Type B pancreatic cell (in vitro differentiated cells): Measurements from ENCODE around the gene ADPRM. TPM values are rescaled to one million over a fixed set of nuclear protein-coding genes. Genes with fewer than 3 reads are reported as not detected.
A peak's percentile ranks its signal among the peaks of the same experiment; 100 is the strongest.
"Not testable (repeated sequence)": the region's sequence is repeated elsewhere in the genome, so short reads cannot be mapped to it uniquely, and the experiment has no call there.

Experiments
- DNase-seq: peaks from one replicate; pipeline ENCODE4 v3.0.0; 2021; ENCODE audit warnings: mixed read lengths; ENCODE audit not compliant: unreplicated experiment; ENCODE audit errors: extremely low spot score
- H3K27ac Mint-ChIP-seq: 2 replicates; pipeline ENCODE4 v1.8.0; 2021; ENCODE audit warnings: mild to moderate bottlenecking, mixed read lengths
- H3K27me3 Mint-ChIP-seq: 2 replicates; pipeline ENCODE4 v1.8.0; 2021; ENCODE audit warnings: mixed read lengths
- H3K36me3 Mint-ChIP-seq: 2 replicates; pipeline ENCODE4 v1.8.0; 2021; ENCODE audit warnings: mixed read lengths
- H3K4me1 Mint-ChIP-seq: one replicate; pipeline ENCODE4 v1.8.0; 2021; ENCODE audit warnings: mixed read lengths; ENCODE audit not compliant: unreplicated experiment
- H3K4me3 Mint-ChIP-seq: 2 replicates; pipeline ENCODE4 v1.8.0; 2021; ENCODE audit warnings: mild to moderate bottlenecking, mixed read lengths
- H3K9me3 Mint-ChIP-seq: 2 replicates; pipeline ENCODE4 v1.8.0; 2021; ENCODE audit warnings: mixed read lengths
- total RNA-seq: library from RNA; stranded (reverse); gene quantifications from 2 replicates; pipeline ENCODE4 v1.2.1, GENCODE V29; 2021; ENCODE audit warnings: low replicate concordance
- TF ChIP-seq, protein P1 (sequence below): fragments of 200-600 bp; sonication (generic); conservative IDR thresholded peaks from 2 replicates; pipeline ENCODE4 v1.5.0; 2021; ENCODE audit warnings: antibody characterized with exemption, mild to moderate bottlenecking

The ADPRM gene
- total RNA-seq, 1 donor from 2014 or later = 9.7 TPM

DNA sequence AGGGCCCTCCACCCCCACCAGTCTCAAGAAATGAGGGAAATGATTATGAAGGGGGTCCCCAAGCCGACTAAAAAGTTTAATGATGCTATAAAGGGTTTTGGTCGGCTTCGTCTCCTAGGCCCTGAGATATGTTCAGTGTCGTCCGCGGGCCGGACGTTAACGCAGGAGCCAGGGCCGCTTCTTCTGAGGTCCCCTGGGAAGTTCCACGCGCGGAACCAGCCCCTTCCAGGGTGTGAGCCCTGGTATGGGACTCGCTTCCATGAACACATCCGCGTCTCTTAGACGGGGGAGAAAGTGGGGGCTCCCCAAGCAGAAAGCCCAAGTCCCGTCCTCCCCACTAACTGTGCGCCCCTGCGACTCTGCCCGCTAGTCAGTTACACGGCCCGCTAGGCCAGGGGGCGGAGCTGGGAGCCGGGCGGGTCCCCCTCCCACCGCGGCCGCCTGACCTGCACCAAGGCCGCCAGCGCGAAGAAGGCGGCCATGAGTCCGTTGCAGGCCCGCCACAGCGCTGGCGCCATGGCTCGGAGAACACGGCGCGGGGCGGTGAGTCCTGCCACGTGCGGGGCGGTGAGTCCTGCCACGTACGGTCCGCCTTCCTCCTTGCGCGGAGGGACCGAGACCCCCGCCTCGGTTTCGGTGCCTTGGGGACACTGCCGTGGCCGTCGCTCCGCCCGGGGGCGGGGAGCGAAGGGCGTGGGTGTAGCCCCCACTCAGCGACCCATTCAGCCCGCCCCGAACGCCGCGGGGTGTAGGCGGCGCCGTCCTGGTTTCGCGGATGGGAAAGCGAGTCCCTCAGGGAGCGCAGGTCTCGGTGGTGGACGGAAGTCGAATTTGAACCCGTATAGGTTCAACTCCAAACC is 32.2 kb downstream of the ADPRM start, which contains the start of gene TMEM220:
Gene TMEM220, minus strand, starts transcription at position 690 of the 860 bp plus-strand sequence. Its CDS starts 172 bp downstream, at position 518.
- peaks cover 9% of the 10 kb centered on the region for H3K4me1 Mint-ChIP-seq
- TF ChIP-seq, protein P1, sequence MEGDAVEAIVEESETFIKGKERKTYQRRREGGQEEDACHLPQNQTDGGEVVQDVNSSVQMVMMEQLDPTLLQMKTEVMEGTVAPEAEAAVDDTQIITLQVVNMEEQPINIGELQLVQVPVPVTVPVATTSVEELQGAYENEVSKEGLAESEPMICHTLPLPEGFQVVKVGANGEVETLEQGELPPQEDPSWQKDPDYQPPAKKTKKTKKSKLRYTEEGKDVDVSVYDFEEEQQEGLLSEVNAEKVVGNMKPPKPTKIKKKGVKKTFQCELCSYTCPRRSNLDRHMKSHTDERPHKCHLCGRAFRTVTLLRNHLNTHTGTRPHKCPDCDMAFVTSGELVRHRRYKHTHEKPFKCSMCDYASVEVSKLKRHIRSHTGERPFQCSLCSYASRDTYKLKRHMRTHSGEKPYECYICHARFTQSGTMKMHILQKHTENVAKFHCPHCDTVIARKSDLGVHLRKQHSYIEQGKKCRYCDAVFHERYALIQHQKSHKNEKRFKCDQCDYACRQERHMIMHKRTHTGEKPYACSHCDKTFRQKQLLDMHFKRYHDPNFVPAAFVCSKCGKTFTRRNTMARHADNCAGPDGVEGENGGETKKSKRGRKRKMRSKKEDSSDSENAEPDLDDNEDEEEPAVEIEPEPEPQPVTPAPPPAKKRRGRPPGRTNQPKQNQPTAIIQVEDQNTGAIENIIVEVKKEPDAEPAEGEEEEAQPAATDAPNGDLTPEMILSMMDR = no peak
- DNase-seq = peak; percentile 80
- H3K9me3 Mint-ChIP-seq = no peaks in the 10 kb centered on the region
- H3K4me3 Mint-ChIP-seq = peak within 1 kb of the TSS; percentile 95
- H3K27me3 Mint-ChIP-seq = peaks cover 21% of the 10 kb centered on the region
- peak within 1 kb of the TSS; percentile 90 for H3K27ac Mint-ChIP-seq
- no peaks in the 10 kb centered on the region for H3K36me3 Mint-ChIP-seq

DNA sequence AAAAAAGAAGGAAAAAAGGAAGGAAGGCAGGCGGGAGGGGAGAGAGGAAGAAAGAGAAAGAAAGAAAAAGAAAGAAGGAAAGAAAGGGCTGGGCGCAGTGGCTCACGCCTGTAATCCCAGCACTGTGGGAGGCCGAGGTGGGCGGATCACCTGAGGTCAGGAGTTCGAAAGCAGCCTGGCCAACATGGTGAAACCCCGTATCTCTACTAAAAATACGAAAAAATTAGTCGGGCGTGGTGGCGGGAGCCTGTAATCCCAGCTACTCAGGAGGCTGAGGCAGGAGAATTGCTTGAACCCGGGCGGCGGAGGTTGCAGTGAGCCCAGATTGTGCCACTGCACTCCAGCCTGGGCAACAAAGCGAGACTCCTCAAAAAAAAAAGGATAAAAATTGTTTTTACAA is 32.9 kb downstream of the ADPRM start:
- Mint-ChIP-seq H3K4me3 (peak overlapping the region; percentile 95), H3K27me3 (peaks cover 21% of the 10 kb centered on the region), H3K27ac (peak overlapping the region; percentile 90)
- not testable (repeated sequence) for H3K36me3 Mint-ChIP-seq, H3K9me3 Mint-ChIP-seq, DNase-seq, H3K4me1 Mint-ChIP-seq

DNA sequence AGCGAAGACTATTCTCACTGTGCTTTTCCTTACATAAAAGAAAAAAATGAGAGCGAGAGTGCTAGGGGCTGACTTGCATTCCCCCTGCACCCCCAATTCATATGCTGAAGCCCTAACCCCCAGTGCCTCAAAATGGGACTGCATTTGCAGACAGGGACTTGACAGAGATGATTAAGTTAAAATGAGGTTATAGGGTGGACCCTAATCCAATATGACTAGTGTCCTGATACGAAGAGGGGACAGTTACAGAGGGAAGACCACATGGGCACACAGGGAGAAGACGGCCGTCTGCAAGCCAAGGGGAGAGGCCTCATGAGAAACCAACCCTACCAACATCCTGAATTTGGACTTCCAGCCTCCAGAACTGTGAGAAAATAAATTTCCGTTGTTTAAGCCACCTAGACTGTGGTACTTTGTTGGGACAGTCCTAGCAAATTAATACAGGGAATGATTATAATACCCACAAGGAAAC is 34.0 kb downstream of the ADPRM start:
- H3K27ac Mint-ChIP-seq = no peak overlapping the region
- peaks cover 21% of the 10 kb centered on the region for H3K27me3 Mint-ChIP-seq
- no peaks in the 10 kb centered on the region for H3K9me3 Mint-ChIP-seq
- no peak for DNase-seq
- peaks cover 9% of the 10 kb centered on the region for H3K4me1 Mint-ChIP-seq
- peak overlapping the region; percentile 95 for H3K4me3 Mint-ChIP-seq
- TF ChIP-seq, protein P1 = no peak
- H3K36me3 Mint-ChIP-seq = no peaks in the 10 kb centered on the region

GRCh38 chr17:10732121-10732520 is 34.7 kb downstream of the ADPRM start:
- DNase-seq, H3K27ac Mint-ChIP-seq, H3K4me3 Mint-ChIP-seq, H3K9me3 Mint-ChIP-seq, H3K36me3 Mint-ChIP-seq: not testable (repeated sequence)
- peaks cover 11% of the 10 kb centered on the region for H3K4me1 Mint-ChIP-seq
- peaks cover 22% of the 10 kb centered on the region for H3K27me3 Mint-ChIP-seq

GRCh38 chr17:10733666-10734065 is 36.3 kb downstream of the ADPRM start:
- H3K27ac Mint-ChIP-seq = no peak overlapping the region
- peaks cover 24% of the 10 kb centered on the region for H3K27me3 Mint-ChIP-seq
- TF ChIP-seq, protein P1 = no peak
- no peaks in the 10 kb centered on the region for H3K9me3 Mint-ChIP-seq
- peaks cover 13% of the 10 kb centered on the region for H3K4me1 Mint-ChIP-seq
- H3K36me3 Mint-ChIP-seq = no peaks in the 10 kb centered on the region
- no peak overlapping the region for H3K4me3 Mint-ChIP-seq
- DNase-seq = no peak

DNA sequence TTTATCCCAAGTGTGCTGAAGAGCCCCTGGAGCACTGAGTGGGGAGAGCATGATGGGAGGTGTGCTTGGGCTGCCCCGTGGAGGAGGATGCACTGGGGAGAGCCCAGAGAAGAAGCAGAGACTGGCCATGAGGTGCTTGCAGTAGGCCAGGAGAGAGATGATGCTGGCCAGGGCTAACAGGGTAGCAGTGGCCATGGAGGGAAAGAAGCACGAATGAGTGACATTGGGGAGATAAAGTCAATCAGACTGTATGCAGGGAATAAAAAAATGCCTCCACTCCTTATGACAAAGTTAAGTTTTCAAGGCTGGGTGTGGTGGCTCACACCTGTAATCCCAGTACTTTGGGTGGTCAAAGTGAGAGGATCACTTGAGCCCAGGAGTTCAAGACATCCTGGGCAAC is 37.9 kb downstream of the ADPRM start:
- TF ChIP-seq, protein P1 = no peak
- peaks cover 17% of the 10 kb centered on the region for H3K4me1 Mint-ChIP-seq
- H3K9me3 Mint-ChIP-seq = no peaks in the 10 kb centered on the region
- peaks cover 26% of the 10 kb centered on the region for H3K27me3 Mint-ChIP-seq
- no peak for DNase-seq
- no peak overlapping the region for H3K4me3 Mint-ChIP-seq
- no peaks in the 10 kb centered on the region for H3K36me3 Mint-ChIP-seq
- H3K27ac Mint-ChIP-seq = no peak overlapping the region
